ENCODE measurements around the gene ZNF239.
"Not testable (repeated sequence)": the region's sequence is repeated elsewhere in the genome, so short reads cannot be mapped to it uniquely, and the experiment has no call there.

ZNF239 gene

GRCh38 chr10:43576062-43576461 lies 1.6 kb upstream of the ZNF239 start:
- no peak for DNase-seq

- no peak for DNase-seq
Observed at GRCh38 chr10:43574906-43575305, 490 bp upstream of the ZNF239 start.

- DNase-seq: no peak
Observed at GRCh38 chr10:43573250-43574000, 991 bp downstream of the ZNF239 start.

- no peak for DNase-seq
Observed at GRCh38 chr10:43570971-43571370, 3.4 kb downstream of the ZNF239 start.

GRCh38 chr10:43569681-43570080 lies 4.7 kb downstream of the ZNF239 start:
- DNase-seq: no peak

GRCh38 chr10:43557214-43557613 lies 17.2 kb downstream of the ZNF239 start:
- DNase-seq: no peak

GRCh38 chr10:43543746-43544145 lies 30.7 kb downstream of the ZNF239 start:
- DNase-seq: not testable (repeated sequence)

- no peak for DNase-seq
Observed at GRCh38 chr10:43524434-43525247, 49.8 kb downstream of the ZNF239 start.

All from hematopoietic multipotent progenitor cell treated with erythropoietin and hydrocortisone succinate and interleukin-3 and kit ligand, for 4 days (in vitro differentiated cells).